Keratinocyte (primary cell): ENCODE data around the gene AJAP1. TPM values are rescaled to one million over a fixed set of nuclear protein-coding genes. Genes with fewer than 3 reads are reported as not detected.

Source experiments
- DNase-seq: peaks from one replicate; pipeline ENCODE4 v3.0.0-alpha.2; 2011; ENCODE audit warnings: low read depth, missing footprints, low spot score
- FAIRE-seq: peaks from 2 replicates; lab custom pipeline; 2011; peaks lifted over from hg19 to GRCh38; lab: Jason Lieb, UNC
- H2AFZ ChIP-seq: 2 replicates; pipeline ENCODE4 v1.6.0; 2012; ENCODE audit warnings: low read length, control low read depth, inconsistent platforms; ENCODE audit not compliant: control insufficient read depth
- H3K27ac ChIP-seq: 2 replicates; pipeline ENCODE4 v1.5.1; 2011; ENCODE audit warnings: low read length; ENCODE audit not compliant: control insufficient read depth, insufficient read depth
- H3K27me3 ChIP-seq: 3 replicates; pipeline ENCODE4 v1.6.0; 2011; ENCODE audit warnings: low read length; ENCODE audit not compliant: control insufficient read depth, insufficient read depth; ENCODE audit errors: extremely low read depth
- H3K36me3 ChIP-seq, 2 experiments: 2 replicates in 1 of 2; 3 replicates in 1 of 2; pipeline ENCODE4 v1.5.1; 2011; ENCODE audit warnings: low read length in 2 of 2, mild to moderate bottlenecking in 1 of 2; ENCODE audit not compliant: control insufficient read depth in 2 of 2, insufficient read depth in 2 of 2; ENCODE audit errors: extremely low read depth in 1 of 2
- H3K4me1 ChIP-seq: 3 replicates; pipeline ENCODE4 v1.5.1; 2011; ENCODE audit warnings: low read length; ENCODE audit not compliant: control insufficient read depth, insufficient read depth; ENCODE audit errors: extremely low read depth
- H3K4me2 ChIP-seq: 3 replicates; pipeline ENCODE4 v1.6.0; 2011; ENCODE audit warnings: low read depth, low read length; ENCODE audit not compliant: control insufficient read depth, insufficient read depth; ENCODE audit errors: extremely low read depth
- H3K4me3 ChIP-seq, 3 experiments: fragments of 200-600 bp in 1 of 3; sonication (generic) in 1 of 3; 2 replicates in 2 of 3; 3 replicates in 1 of 3; pipeline ENCODE4 v1.5.1; 2011 to 2016; ENCODE audit warnings: low read length in 3 of 3, mild to moderate bottlenecking in 3 of 3, control low read depth in 2 of 3, inconsistent platforms in 1 of 3, low read depth in 1 of 3, mixed read lengths in 1 of 3, mixed run types in 1 of 3, moderate library complexity in 1 of 3; ENCODE audit not compliant: control insufficient read depth in 2 of 3, insufficient read depth in 2 of 3; ENCODE audit errors: extremely low read depth in 1 of 3
- H3K79me2 ChIP-seq: 2 replicates; pipeline ENCODE4 v1.6.0; 2012; ENCODE audit warnings: low read length; ENCODE audit not compliant: control insufficient read depth, insufficient read depth
- H3K9ac ChIP-seq: 3 replicates; pipeline ENCODE4 v1.6.0; 2011; ENCODE audit warnings: low read length; ENCODE audit not compliant: control insufficient read depth, insufficient read depth; ENCODE audit errors: extremely low read depth
- H3K9me1 ChIP-seq: 3 replicates; pipeline ENCODE4 v1.6.0; 2011; ENCODE audit warnings: low read length; ENCODE audit not compliant: control insufficient read depth, insufficient read depth; ENCODE audit errors: extremely low read depth
- H3K9me3 ChIP-seq: 2 replicates; pipeline ENCODE4 v1.5.1; 2012; ENCODE audit warnings: low read depth, low read length; ENCODE audit not compliant: control insufficient read depth
- H4K20me1 ChIP-seq: 3 replicates; pipeline ENCODE4 v1.6.0; 2011; ENCODE audit warnings: low read length; ENCODE audit not compliant: control insufficient read depth, insufficient read depth; ENCODE audit errors: extremely low read depth
- EZH2 ChIP-seq: IDR thresholded peaks from one replicate; pipeline ENCODE4 v1.6.1; 2012; ENCODE audit warnings: inconsistent platforms, mild to moderate bottlenecking, low read length, moderate library complexity
- dilution Hi-C: fragments of 300-500 bp; cut with MboI; formaldehyde crosslinking; loops from one replicate; pipeline ENCODE4 v1.7.0; 2020; ENCODE audit warnings: low sequenced_read_pairs; ENCODE audit not compliant: extremely low pct_ligation_motif_present
- polyA plus RNA-seq, 5 experiments: library from polyadenylated mRNA; depleted of rRNA in 3 of 5; stranded (reverse) in 3 of 5; stranded (forward) in 1 of 5; unstranded in 1 of 5; fragments of >200 nt; gene quantifications; 1 replicate in 1 of 5; 2 replicates in 3 of 5; 3 replicates in 1 of 5; pipeline versions ENCODE4 v1.2.1 to v1.2.3, GENCODE V29; 2011 to 2012; ENCODE audit warnings: missing spikeins in 2 of 5, low read depth in 1 of 5, low replicate concordance in 1 of 5
- TF ChIP-seq, protein P1 (sequence below), 3 experiments: IDR thresholded peaks in 1 of 3; conservative IDR thresholded peaks in 1 of 3; optimal IDR thresholded peaks in 1 of 3; 2 replicates in 2 of 3; 3 replicates in 1 of 3; pipeline versions ENCODE3 to v1.5.1; 2011; ENCODE audit warnings: low read length in 3 of 3, mild to moderate bottlenecking in 3 of 3, moderate library complexity in 2 of 3, control low read depth in 1 of 3, inconsistent platforms in 1 of 3; ENCODE audit not compliant: insufficient read depth in 2 of 3; ENCODE audit errors: extremely low read depth in 1 of 3

Gene AJAP1
- polyA plus RNA-seq, 1 donor (not counting 4 experiments of a cell fraction or from before 2014, with no cell fraction given): 2.2 TPM

DNA sequence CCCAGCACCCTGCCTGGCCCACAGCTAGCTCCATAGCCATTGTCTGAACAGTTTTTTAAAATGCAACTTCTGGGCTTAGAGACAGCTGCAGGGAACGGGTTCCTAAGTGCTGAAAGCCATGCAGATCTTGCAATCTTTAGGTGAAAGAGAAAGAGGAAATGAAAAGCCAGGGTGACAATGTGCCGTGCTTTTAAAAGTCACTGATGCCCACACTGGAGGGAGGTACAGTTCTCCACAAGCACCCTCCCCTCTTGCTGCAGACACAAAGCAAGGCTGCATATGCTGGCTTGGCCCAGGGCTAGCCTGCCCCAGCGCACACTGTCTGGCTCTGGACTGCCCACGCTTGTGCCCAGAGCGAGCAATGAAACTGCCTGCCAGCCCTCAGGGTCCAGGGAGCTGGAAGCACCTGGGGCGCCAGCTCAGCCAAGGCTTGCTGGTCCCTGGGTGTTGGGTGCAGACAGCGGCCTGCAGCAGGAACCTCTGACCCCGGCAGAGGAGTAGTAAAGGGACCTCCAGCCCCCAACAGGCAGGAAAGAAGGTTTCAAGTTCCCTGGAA lies 70.4 kb downstream of the AJAP1 start:
- dilution Hi-C loops: no loop called here
- Histone ChIP-seq H3K27ac (no peak overlapping the region), H2AFZ (no peak overlapping the region), H3K4me1 (no peaks in the 10 kb centered on the region), H4K20me1 (no peaks in the 10 kb centered on the region), H3K36me3 (peaks cover 0 to 9% of the 10 kb centered on the region in 2 experiments), H3K27me3 (no peaks in the 10 kb centered on the region), H3K9me3 (no peaks in the 10 kb centered on the region), H3K4me2 (no peak overlapping the region), H3K9ac (no peak overlapping the region), H3K9me1 (no peaks in the 10 kb centered on the region), H3K79me2 (no peaks in the 10 kb centered on the region), H3K4me3 (no peak overlapping the region)
- TF ChIP-seq EZH2: no peak
- TF ChIP-seq, protein P1, sequence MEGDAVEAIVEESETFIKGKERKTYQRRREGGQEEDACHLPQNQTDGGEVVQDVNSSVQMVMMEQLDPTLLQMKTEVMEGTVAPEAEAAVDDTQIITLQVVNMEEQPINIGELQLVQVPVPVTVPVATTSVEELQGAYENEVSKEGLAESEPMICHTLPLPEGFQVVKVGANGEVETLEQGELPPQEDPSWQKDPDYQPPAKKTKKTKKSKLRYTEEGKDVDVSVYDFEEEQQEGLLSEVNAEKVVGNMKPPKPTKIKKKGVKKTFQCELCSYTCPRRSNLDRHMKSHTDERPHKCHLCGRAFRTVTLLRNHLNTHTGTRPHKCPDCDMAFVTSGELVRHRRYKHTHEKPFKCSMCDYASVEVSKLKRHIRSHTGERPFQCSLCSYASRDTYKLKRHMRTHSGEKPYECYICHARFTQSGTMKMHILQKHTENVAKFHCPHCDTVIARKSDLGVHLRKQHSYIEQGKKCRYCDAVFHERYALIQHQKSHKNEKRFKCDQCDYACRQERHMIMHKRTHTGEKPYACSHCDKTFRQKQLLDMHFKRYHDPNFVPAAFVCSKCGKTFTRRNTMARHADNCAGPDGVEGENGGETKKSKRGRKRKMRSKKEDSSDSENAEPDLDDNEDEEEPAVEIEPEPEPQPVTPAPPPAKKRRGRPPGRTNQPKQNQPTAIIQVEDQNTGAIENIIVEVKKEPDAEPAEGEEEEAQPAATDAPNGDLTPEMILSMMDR (optimal IDR thresholded peaks at IDR 0.05 in 1 of 3, IDR thresholded peaks at IDR 0.05 in 1 of 3, conservative IDR thresholded peaks at IDR 0.05 in 1 of 3; ENCODE audit: extremely low read depth in 1 of 3, insufficient read depth in 2 of 3, low read length in 3 of 3): no peak
- DNase-seq (no peak), FAIRE-seq (no peak)

DNA sequence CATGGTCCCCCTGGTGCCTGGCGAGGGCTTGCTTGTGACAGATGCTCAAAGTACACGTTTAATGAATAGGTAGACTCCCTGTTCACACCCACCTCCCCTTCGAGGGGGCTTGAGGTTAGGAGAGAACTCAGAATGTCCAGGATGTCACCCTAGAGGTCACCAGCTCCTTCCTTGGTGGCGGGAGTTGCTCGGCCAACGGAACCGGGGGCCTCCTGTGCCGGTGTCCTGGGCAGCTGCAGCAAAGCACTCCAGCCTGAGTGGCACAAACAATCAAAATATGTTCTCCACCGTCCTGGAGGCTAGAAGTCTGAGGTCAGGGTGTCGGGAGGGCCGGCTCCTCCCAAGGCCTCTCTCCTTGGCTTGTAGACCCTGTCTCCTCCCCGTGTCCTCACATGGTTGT lies 71.0 kb downstream of the AJAP1 start:
- FAIRE-seq: no peak
- Histone ChIP-seq H3K4me2 (no peak overlapping the region), H3K9ac (no peak overlapping the region), H3K9me3 (no peaks in the 10 kb centered on the region), H3K4me1 (no peaks in the 10 kb centered on the region), H3K4me3 (no peak overlapping the region), H3K27ac (no peak overlapping the region), H3K27me3 (no peaks in the 10 kb centered on the region), H2AFZ (no peak overlapping the region), H4K20me1 (no peaks in the 10 kb centered on the region), H3K36me3 (peaks cover 0 to 9% of the 10 kb centered on the region in 2 experiments), H3K79me2 (no peaks in the 10 kb centered on the region), H3K9me1 (no peaks in the 10 kb centered on the region)
- dilution Hi-C loops: no loop called here
- TF ChIP-seq, protein P1 (optimal IDR thresholded peaks at IDR 0.05 in 1 of 3, IDR thresholded peaks at IDR 0.05 in 1 of 3, conservative IDR thresholded peaks at IDR 0.05 in 1 of 3; ENCODE audit: extremely low read depth in 1 of 3, insufficient read depth in 2 of 3, low read length in 3 of 3): no peak
- TF ChIP-seq EZH2: no peak
- DNase-seq: no peak
